ENCODE measurements around the gene SLC1A1.
A peak's percentile ranks its signal among the peaks of the same experiment; 100 is the strongest.
"Not testable (repeated sequence)": the region's sequence is repeated elsewhere in the genome, so short reads cannot be mapped to it uniquely, and the experiment has no call there.

SLC1A1 gene

GRCh38 chr9:4541856-4542255, 51.6 kb downstream of the SLC1A1 start:
- DNase-seq (ENCODE audit: low read depth): no peak

GRCh38 chr9:4544714-4545113, 54.4 kb downstream of the SLC1A1 start:
- not testable (repeated sequence) for DNase-seq (ENCODE audit: low read depth)

- no peak for DNase-seq (ENCODE audit: low read depth)
Measured at GRCh38 chr9:4547016-4547415, 56.7 kb downstream of the SLC1A1 start.

- no peak for DNase-seq (ENCODE audit: low read depth)
Measured at GRCh38 chr9:4548811-4549725, 58.8 kb downstream of the SLC1A1 start.

GRCh38 chr9:4549751-4550295, 59.6 kb downstream of the SLC1A1 start:
- no peak for DNase-seq (ENCODE audit: low read depth)

- no peak for DNase-seq (ENCODE audit: low read depth)
Measured at GRCh38 chr9:4550777-4551484, 60.7 kb downstream of the SLC1A1 start.

- DNase-seq (ENCODE audit: low read depth): no peak
Measured at GRCh38 chr9:4553951-4554381, 63.7 kb downstream of the SLC1A1 start.

- peak; percentile 7 for DNase-seq (ENCODE audit: low read depth)
Measured at GRCh38 chr9:4555236-4555635, 65.0 kb downstream of the SLC1A1 start.

GRCh38 chr9:4558371-4558998, 68.2 kb downstream of the SLC1A1 start:
- DNase-seq (ENCODE audit: low read depth): no peak

GRCh38 chr9:4559261-4560182, 69.3 kb downstream of the SLC1A1 start:
- no peak for DNase-seq (ENCODE audit: low read depth)

- DNase-seq (ENCODE audit: low read depth): no peak
Measured at GRCh38 chr9:4563105-4563504, 72.8 kb downstream of the SLC1A1 start.

- DNase-seq (ENCODE audit: low read depth): no peak
Measured at GRCh38 chr9:4566806-4567205, 76.5 kb downstream of the SLC1A1 start.

- DNase-seq (ENCODE audit: low read depth): no peak
Measured at GRCh38 chr9:4567601-4568000, 77.3 kb downstream of the SLC1A1 start.

GRCh38 chr9:4569101-4569500, 78.8 kb downstream of the SLC1A1 start:
- no peak for DNase-seq (ENCODE audit: low read depth)

- no peak for DNase-seq (ENCODE audit: low read depth)
Measured at GRCh38 chr9:4572184-4572826, 82.0 kb downstream of the SLC1A1 start.

GRCh38 chr9:4573176-4573575, 82.9 kb downstream of the SLC1A1 start:
- DNase-seq (ENCODE audit: low read depth): no peak

- no peak for DNase-seq (ENCODE audit: low read depth)
Measured at GRCh38 chr9:4573634-4574389, 83.5 kb downstream of the SLC1A1 start.

- no peak for DNase-seq (ENCODE audit: low read depth)
Measured at GRCh38 chr9:4574657-4575243, 84.5 kb downstream of the SLC1A1 start.

GRCh38 chr9:4575997-4576396, 85.7 kb downstream of the SLC1A1 start:
- no peak for DNase-seq (ENCODE audit: low read depth)

- no peak for DNase-seq (ENCODE audit: low read depth)
Measured at GRCh38 chr9:4576448-4576847, 86.2 kb downstream of the SLC1A1 start.

Data from T follicular helper cell (primary cell).